GM18502 (cell line): ENCODE results near the gene PIK3C3.
"Not testable (repeated sequence)": the region's sequence is repeated elsewhere in the genome, so short reads cannot be mapped to it uniquely, and the experiment has no call there.

Experiments used
- ATAC-seq: cut with Tn5 transposase; IDR thresholded peaks from one replicate; pipeline ENCODE4 v1.9.1; 2021; ENCODE audit warnings: mild to moderate bottlenecking; ENCODE audit not compliant: unreplicated experiment, poor library complexity

PIK3C3 gene

GRCh38 chr18:42009457-42009856, 54.4 kb downstream of the PIK3C3 start:
- not testable (repeated sequence) for ATAC-seq

GRCh38 chr18:42011053-42011452, 56.0 kb downstream of the PIK3C3 start:
- peak; percentile 99 for ATAC-seq

GRCh38 chr18:42018831-42019230, 63.8 kb downstream of the PIK3C3 start:
- ATAC-seq: no peak

- ATAC-seq: peak; percentile 32
These were observed 69.1 kb downstream of the PIK3C3 start for GRCh38 chr18:42024131-42024530.

- peak; percentile 36 for ATAC-seq
These were observed 70.5 kb downstream of the PIK3C3 start for GRCh38 chr18:42025491-42025890.

- ATAC-seq: peak; percentile 93
These were observed 71.1 kb downstream of the PIK3C3 start for GRCh38 chr18:42025974-42026625.

- peak; percentile 21 for ATAC-seq
These were observed 73.3 kb downstream of the PIK3C3 start for GRCh38 chr18:42028247-42028832.

- ATAC-seq: no peak
These were observed 74.1 kb downstream of the PIK3C3 start for GRCh38 chr18:42029092-42029491.

- no peak for ATAC-seq
These were observed 75.7 kb downstream of the PIK3C3 start for GRCh38 chr18:42030586-42031182.

GRCh38 chr18:42032447-42032846, 77.4 kb downstream of the PIK3C3 start:
- no peak for ATAC-seq

GRCh38 chr18:42033137-42033810, 78.2 kb downstream of the PIK3C3 start:
- no peak for ATAC-seq

GRCh38 chr18:42038936-42039335, 83.9 kb downstream of the PIK3C3 start:
- no peak for ATAC-seq

- no peak for ATAC-seq
These were observed 84.4 kb downstream of the PIK3C3 start for GRCh38 chr18:42039396-42039795.

GRCh38 chr18:42041793-42042192, 86.8 kb downstream of the PIK3C3 start:
- no peak for ATAC-seq

GRCh38 chr18:42045346-42045745, 90.3 kb downstream of the PIK3C3 start:
- no peak for ATAC-seq

GRCh38 chr18:42047721-42048120, 92.7 kb downstream of the PIK3C3 start:
- no peak for ATAC-seq

GRCh38 chr18:42048158-42048557, 93.1 kb downstream of the PIK3C3 start:
- ATAC-seq: no peak

GRCh38 chr18:42049536-42049935, 94.5 kb downstream of the PIK3C3 start:
- ATAC-seq: not testable (repeated sequence)

- ATAC-seq: no peak
These were observed 96.4 kb downstream of the PIK3C3 start for GRCh38 chr18:42051411-42051810.

GRCh38 chr18:42052122-42052708, 97.2 kb downstream of the PIK3C3 start:
- ATAC-seq: no peak
